T-helper 2 cell treated with Interferon-gamma antibody and Interleukin-4, amounts not matched to agents 5 μg/mL and 100 μg/mL, for 36 hours (primary cell): ENCODE measurements around the gene MMP10.

Source experiments
- DNase-seq: peaks from one replicate; pipeline ENCODE4 v3.0.0; 2021; ENCODE audit warnings: low spot score
- H3K27ac Mint-ChIP-seq: one replicate; pipeline ENCODE4 v1.8.0; 2021; ENCODE audit warnings: mild to moderate bottlenecking, mixed read lengths
- H3K27me3 Mint-ChIP-seq: one replicate; pipeline ENCODE4 v1.8.0; 2021; ENCODE audit warnings: low read depth, mixed read lengths
- H3K36me3 Mint-ChIP-seq: one replicate; pipeline ENCODE4 v1.8.0; 2021; ENCODE audit warnings: low read depth, mixed read lengths
- H3K4me1 Mint-ChIP-seq: one replicate; pipeline ENCODE4 v1.8.0; 2021; ENCODE audit warnings: low read depth, mixed read lengths
- H3K4me3 Mint-ChIP-seq: one replicate; pipeline ENCODE4 v1.8.0; 2022; ENCODE audit warnings: mild to moderate bottlenecking, moderate library complexity, mixed read lengths
- H3K9me3 Mint-ChIP-seq: one replicate; pipeline ENCODE4 v1.8.0; 2021; ENCODE audit warnings: mixed read lengths

MMP10 gene

DNA sequence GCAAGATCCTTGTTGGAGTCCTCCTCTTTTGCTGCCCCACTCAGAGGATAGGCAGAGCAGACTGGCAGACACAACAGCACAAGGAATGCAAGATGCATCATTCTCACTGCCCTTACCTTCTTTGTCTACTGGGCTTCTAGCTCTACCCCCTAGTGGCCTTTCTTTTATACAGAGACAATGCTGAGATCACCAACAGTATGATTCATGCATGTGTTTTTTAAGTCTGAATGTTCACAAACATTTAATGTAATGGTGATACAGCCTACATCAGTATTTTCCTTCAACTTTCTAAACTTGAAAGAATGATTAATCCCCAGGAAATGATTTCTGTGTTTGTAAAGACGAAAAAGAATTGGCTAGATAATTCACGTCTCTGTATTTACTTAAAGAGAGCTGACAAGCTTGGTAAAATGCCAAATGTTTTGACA, at the start of gene MMP10:
TSS of gene MMP10 (minus strand) at position 138 of the 428 bp plus-strand sequence. CDS start at position 101, 37 bp downstream.
- Mint-ChIP-seq H3K27me3 (peaks cover 2% of the 10 kb centered on the region), H3K4me3 (no peak within 1 kb of the TSS), H3K36me3 (no peaks in the 10 kb centered on the region), H3K27ac (no peak within 1 kb of the TSS), H3K4me1 (no peaks in the 10 kb centered on the region), H3K9me3 (no peaks in the 10 kb centered on the region)
- no peak for DNase-seq

GRCh38 chr11:102829316-102830000, 49.0 kb upstream of the MMP10 start:
- Mint-ChIP-seq H3K36me3 (no peaks in the 10 kb centered on the region), H3K27ac (no peak overlapping the region), H3K4me3 (no peak overlapping the region), H3K4me1 (no peaks in the 10 kb centered on the region), H3K27me3 (peaks cover 21% of the 10 kb centered on the region), H3K9me3 (no peaks in the 10 kb centered on the region)
- no peak for DNase-seq

- Mint-ChIP-seq H3K9me3 (no peaks in the 10 kb centered on the region), H3K27ac (no peak overlapping the region), H3K4me1 (no peaks in the 10 kb centered on the region), H3K4me3 (no peak overlapping the region), H3K27me3 (peaks cover under 1% of the 10 kb centered on the region), H3K36me3 (no peaks in the 10 kb centered on the region)
- no peak for DNase-seq
These were observed 44.1 kb upstream of the MMP10 start for GRCh38 chr11:102824556-102824955.

DNA sequence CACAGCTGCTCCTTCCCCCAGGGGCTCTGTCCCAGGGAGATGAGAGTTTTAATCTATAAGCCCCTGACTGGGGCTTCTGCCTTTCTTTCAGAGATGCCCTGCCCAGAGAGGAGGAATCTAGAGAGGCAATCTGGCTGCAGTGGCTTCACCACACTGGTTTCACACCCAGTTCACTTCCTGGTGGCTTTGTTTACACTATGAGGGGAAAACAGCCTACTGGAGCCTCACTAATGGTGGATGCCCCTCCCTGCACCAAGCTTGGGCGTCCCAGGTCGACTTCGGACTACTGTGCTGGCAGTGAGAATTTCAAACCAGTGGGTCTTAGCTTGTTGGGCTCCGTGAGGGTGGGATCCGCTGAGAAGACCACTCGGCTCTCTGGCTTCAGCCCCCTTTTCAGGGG, 39.1 kb upstream of the MMP10 start:
- H3K4me3 Mint-ChIP-seq: no peak overlapping the region
- no peak for DNase-seq
- no peaks in the 10 kb centered on the region for H3K36me3 Mint-ChIP-seq
- peaks cover 7% of the 10 kb centered on the region for H3K9me3 Mint-ChIP-seq
- no peaks in the 10 kb centered on the region for H3K27me3 Mint-ChIP-seq
- no peaks in the 10 kb centered on the region for H3K4me1 Mint-ChIP-seq
- H3K27ac Mint-ChIP-seq: no peak overlapping the region

GRCh38 chr11:102813484-102813883, 33.1 kb upstream of the MMP10 start:
- Mint-ChIP-seq H3K4me1 (no peaks in the 10 kb centered on the region), H3K4me3 (no peak overlapping the region), H3K27me3 (no peaks in the 10 kb centered on the region), H3K27ac (no peak overlapping the region), H3K36me3 (no peaks in the 10 kb centered on the region), H3K9me3 (peaks cover 7% of the 10 kb centered on the region)
- no peak for DNase-seq

- H3K27me3 Mint-ChIP-seq: no peaks in the 10 kb centered on the region
- no peaks in the 10 kb centered on the region for H3K4me1 Mint-ChIP-seq
- no peaks in the 10 kb centered on the region for H3K36me3 Mint-ChIP-seq
- no peak overlapping the region for H3K27ac Mint-ChIP-seq
- H3K4me3 Mint-ChIP-seq: no peak overlapping the region
- peaks cover 6% of the 10 kb centered on the region for H3K9me3 Mint-ChIP-seq
- no peak for DNase-seq
These were observed 31.8 kb upstream of the MMP10 start for GRCh38 chr11:102812188-102812587.

DNA sequence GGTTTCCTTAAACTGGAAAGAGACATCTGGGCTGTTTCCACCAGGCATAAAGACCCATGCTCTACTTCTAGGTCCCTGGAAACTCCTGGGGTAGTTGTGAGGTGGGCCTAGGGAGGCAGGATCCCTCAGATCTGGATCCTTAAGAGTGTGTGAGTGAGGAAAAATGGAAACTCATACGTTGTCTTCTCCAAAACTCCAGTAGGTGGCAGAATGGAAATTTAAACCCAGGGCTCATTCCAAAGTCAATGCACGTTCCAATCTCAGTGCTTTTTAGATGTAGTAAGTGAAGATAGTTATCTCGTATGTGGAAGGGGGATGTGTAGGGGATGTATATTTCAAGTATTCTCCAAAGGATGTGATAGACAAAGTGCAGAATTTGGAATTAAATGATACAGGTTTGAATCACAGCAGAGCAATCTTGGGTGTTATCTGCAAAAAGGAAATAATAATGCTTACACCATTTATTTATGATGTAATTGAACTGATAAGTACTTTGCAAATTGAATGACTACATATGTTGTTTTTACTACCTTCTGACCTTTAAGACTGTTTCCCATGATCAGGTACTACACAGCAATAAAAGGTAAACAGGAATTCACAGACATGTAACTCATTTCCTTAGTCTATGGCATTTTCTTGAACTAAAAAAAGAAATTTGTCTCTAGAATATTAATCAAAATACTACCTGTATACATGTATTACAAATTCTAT, 30.7 kb upstream of the MMP10 start:
- Mint-ChIP-seq H3K27ac (no peak overlapping the region), H3K36me3 (no peaks in the 10 kb centered on the region), H3K4me3 (no peak overlapping the region), H3K27me3 (no peaks in the 10 kb centered on the region), H3K4me1 (no peaks in the 10 kb centered on the region), H3K9me3 (no peaks in the 10 kb centered on the region)
- DNase-seq: no peak

DNA sequence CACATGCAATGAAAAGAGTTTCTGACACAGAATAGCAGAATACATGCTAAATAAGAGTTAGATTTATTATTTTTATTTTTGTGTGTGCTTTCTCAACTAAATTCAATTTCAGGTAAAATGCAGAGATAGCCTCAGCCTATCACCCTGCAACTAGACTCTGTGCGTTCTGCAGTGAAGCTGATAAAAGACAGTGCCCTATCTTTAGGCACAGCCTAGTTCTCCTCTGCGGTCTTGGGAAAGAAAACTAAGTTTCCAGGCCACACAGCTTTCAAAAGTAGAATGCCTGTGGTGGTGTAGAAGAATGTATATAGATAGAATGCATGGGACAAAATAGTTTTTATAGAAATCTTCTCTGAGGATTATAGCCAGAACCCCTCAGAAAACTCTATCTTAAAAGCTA, 29.5 kb upstream of the MMP10 start:
- no peak for DNase-seq
- Mint-ChIP-seq H3K27ac (no peak overlapping the region), H3K4me3 (no peak overlapping the region), H3K9me3 (no peaks in the 10 kb centered on the region), H3K27me3 (no peaks in the 10 kb centered on the region), H3K36me3 (no peaks in the 10 kb centered on the region), H3K4me1 (no peaks in the 10 kb centered on the region)

- no peak overlapping the region for H3K27ac Mint-ChIP-seq
- DNase-seq: no peak
- H3K27me3 Mint-ChIP-seq: no peaks in the 10 kb centered on the region
- H3K4me3 Mint-ChIP-seq: no peak overlapping the region
- H3K9me3 Mint-ChIP-seq: no peaks in the 10 kb centered on the region
- H3K36me3 Mint-ChIP-seq: no peaks in the 10 kb centered on the region
- no peaks in the 10 kb centered on the region for H3K4me1 Mint-ChIP-seq
These were observed 27.5 kb upstream of the MMP10 start for GRCh38 chr11:102807921-102808320.

GRCh38 chr11:102806296-102806695, 25.9 kb upstream of the MMP10 start:
- Mint-ChIP-seq H3K4me1 (no peaks in the 10 kb centered on the region), H3K27me3 (no peaks in the 10 kb centered on the region), H3K4me3 (no peak overlapping the region), H3K9me3 (no peaks in the 10 kb centered on the region), H3K27ac (no peak overlapping the region), H3K36me3 (no peaks in the 10 kb centered on the region)
- DNase-seq: no peak

DNA sequence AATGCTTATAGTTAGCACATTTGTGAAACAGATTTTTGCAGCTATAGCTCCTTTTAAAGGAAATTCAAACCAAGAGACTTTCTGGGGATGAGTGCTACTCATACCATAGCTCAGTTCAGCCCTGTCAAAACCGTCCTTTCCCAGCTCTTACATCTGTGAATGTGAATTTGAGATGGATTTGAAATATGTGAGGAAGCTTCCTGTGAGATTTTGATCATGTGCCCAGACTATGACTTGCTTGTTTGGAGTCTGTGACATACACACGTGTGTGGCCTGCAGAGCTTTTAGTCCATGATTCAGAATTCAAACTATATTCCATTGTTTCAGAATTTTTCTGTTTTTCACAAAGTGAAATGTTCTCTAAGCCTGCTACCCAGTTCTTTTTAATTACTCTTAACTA, 21.9 kb upstream of the MMP10 start:
- Mint-ChIP-seq H3K9me3 (no peaks in the 10 kb centered on the region), H3K4me3 (no peak overlapping the region), H3K36me3 (no peaks in the 10 kb centered on the region), H3K27me3 (no peaks in the 10 kb centered on the region), H3K4me1 (no peaks in the 10 kb centered on the region), H3K27ac (no peak overlapping the region)
- DNase-seq: no peak

- Mint-ChIP-seq H3K4me3 (no peak overlapping the region), H3K27me3 (no peaks in the 10 kb centered on the region), H3K36me3 (no peaks in the 10 kb centered on the region), H3K27ac (no peak overlapping the region), H3K4me1 (no peaks in the 10 kb centered on the region), H3K9me3 (no peaks in the 10 kb centered on the region)
- DNase-seq: no peak
These were observed 20.3 kb upstream of the MMP10 start for GRCh38 chr11:102800767-102801166.

GRCh38 chr11:102799681-102800340, 19.4 kb upstream of the MMP10 start:
- Mint-ChIP-seq H3K27me3 (no peaks in the 10 kb centered on the region), H3K36me3 (no peaks in the 10 kb centered on the region), H3K27ac (no peak overlapping the region), H3K4me1 (no peaks in the 10 kb centered on the region), H3K9me3 (no peaks in the 10 kb centered on the region), H3K4me3 (no peak overlapping the region)
- no peak for DNase-seq

GRCh38 chr11:102798012-102798746, 17.8 kb upstream of the MMP10 start, which contains the start of gene MMP1:
Gene MMP1, minus strand, starts transcription at chr11:102798160. Its CDS starts 68 bp downstream, at chr11:102798092.
- Mint-ChIP-seq H3K27me3 (no peaks in the 10 kb centered on the region), H3K4me1 (no peaks in the 10 kb centered on the region), H3K27ac (no peak within 1 kb of the TSS), H3K36me3 (no peaks in the 10 kb centered on the region), H3K9me3 (no peaks in the 10 kb centered on the region), H3K4me3 (no peak within 1 kb of the TSS)
- no peak for DNase-seq
